Ovary (tissue), 9 donors: ENCODE results near the gene ATP7B. TPM values are rescaled to one million over a fixed set of nuclear protein-coding genes. Genes with fewer than 3 reads are reported as not detected.

Source experiments
- DNase-seq, 5 donors: peaks; one replicate each; pipeline ENCODE4 v3.0.0-alpha.2; 2019 to 2020
- H3K27ac ChIP-seq, 2 donors: fragments of 200-600 bp; one replicate each; pipeline versions ENCODE4 v1.5.1 to v1.8.0; 2019 to 2022
- H3K27me3 ChIP-seq: fragments of 200-600 bp; one replicate; pipeline ENCODE4 v1.8.0; 2022
- H3K36me3 ChIP-seq: fragments of 200-600 bp; sonication (generic); one replicate; pipeline ENCODE4 v1.5.1; 2019
- H3K4me1 ChIP-seq: one replicate; pipeline ENCODE4 v1.8.1; 2013; ENCODE audit warnings: mild to moderate bottlenecking, moderate library complexity; ENCODE audit not compliant: insufficient read depth
- H3K4me3 ChIP-seq: fragments of 200-600 bp; sonication (generic); one replicate; pipeline ENCODE4 v1.5.1; 2017
- H3K9me3 ChIP-seq, 2 donors: fragments of 200-600 bp in 1 of 2; sonication (generic) in 1 of 2; one replicate each; pipeline versions ENCODE4 v1.5.1 to v1.8.1; 2013 to 2019; ENCODE audit warnings: mild to moderate bottlenecking in 1 of 2, moderate library complexity in 1 of 2
- CTCF ChIP-seq, 3 donors: fragments of 450-650 bp in 2 of 3; fragments of 200-600 bp in 1 of 3; IDR thresholded peaks; one replicate each; pipeline versions ENCODE4 v1.5.1 to v1.8.0; 2016 to 2022; ENCODE audit warnings: antibody characterized with exemption in 3 of 3, mild to moderate bottlenecking in 1 of 3
- EP300 ChIP-seq: sonication (generic); formaldehyde crosslinking; IDR thresholded peaks from one replicate; pipeline ENCODE4 v1.6.1; 2017; ENCODE audit warnings: antibody characterized with exemption
- POLR2A ChIP-seq: fragments of 450-650 bp; IDR thresholded peaks from one replicate; pipeline ENCODE4 v1.6.1; 2017; ENCODE audit warnings: antibody characterized with exemption, mild to moderate bottlenecking, moderate library complexity
- WGBS, 3 donors: extraction: QIAGEN DNeasy Blood & Tissue Kit in 1 of 3; methylation state at CpG; one replicate each; pipeline versions ENCODE4 v1.1.5 to v1.1.7; 2013 to 2017; 5-methylcytosine and 5-hydroxymethylcytosine counted together
- intact Hi-C, 4 donors: fragments of 100-400 bp; cut with DNase I; formaldehyde crosslinking; loops; one replicate each; pipeline versions ENCODE4 v1.11.0 to v1.15.1; 2022 to 2023
- polyA plus RNA-seq, 2 donors: library from polyadenylated mRNA; stranded (reverse); fragments of 200-250 nt in 1 of 2; fragments of 350-450 nt in 1 of 2; fragmentation: Illumina TruSeq in 1 of 2; extraction: RNeasy Lipid Tissue Mini Kit (QIAGEN cat#74804) in 1 of 2; gene quantifications; one replicate each; pipeline ENCODE4 v1.2.3, GENCODE V29; 2013 to 2014
- total RNA-seq, 7 donors: library from RNA; depleted of rRNA in 2 of 7; stranded (reverse); fragments of >200 nt in 2 of 7; fragmentation: NEBNext Ultra II Directional in 3 of 7; extraction: Animal tissue kit (Norgen Biotek cat#: 25700) in 3 of 7; gene quantifications; one replicate each; pipeline versions ENCODE4 v1.1.0 to v1.2.4, GENCODE V29; 2016 to 2023
- donor health status: DM: no; HTN: no; CAD: no; lungs with moderate emphysema.
- donor health status: DM: no; HTN: no; CAD: no.
- donor health status: Bipolar disorder and iron deficiency.
- donor health status: DM: yes; HTN: yes; CAD: no.
- donor health status: DM: no; HTN: no; CAD: no.
- donor health status: DM: yes; HTN: yes; CAD: no.

ATP7B gene
- total and polyA plus RNA-seq, 9 donors = 2.9 to 7.3 (median 5.1) TPM

GRCh38 chr13:51926528-51926885 lies 84.7 kb downstream of the ATP7B start:
- no peaks in the 10 kb centered on the region for H3K9me3 ChIP-seq
- TF ChIP-seq CTCF (IDR thresholded peaks at IDR 0.05) (no peak), EP300 (no peak), POLR2A (no peak)
- intact Hi-C loops = no loop called here
- no peak overlapping the region for H3K4me3 ChIP-seq
- no peak overlapping the region for H3K27ac ChIP-seq
- no peak for DNase-seq
- no peaks in the 10 kb centered on the region for H3K4me1 ChIP-seq
- H3K36me3 ChIP-seq = no peaks in the 10 kb centered on the region
- WGBS, 3 donors = 88 to 93% (median 91%) methylated on average over 6 of the region's 6 CpGs
- no peaks in the 10 kb centered on the region for H3K27me3 ChIP-seq

GRCh38 chr13:51925865-51926527 lies 85.3 kb downstream of the ATP7B start:
- H3K36me3 ChIP-seq = no peaks in the 10 kb centered on the region
- no peak overlapping the region for H3K4me3 ChIP-seq
- H3K27ac ChIP-seq = no peak overlapping the region
- H3K27me3 ChIP-seq = no peaks in the 10 kb centered on the region
- DNase-seq = no peak
- no peaks in the 10 kb centered on the region for H3K9me3 ChIP-seq
- TF ChIP-seq EP300 (no peak), POLR2A (no peak), CTCF (IDR thresholded peaks at IDR 0.05) (no peak)
- intact Hi-C loops = no loop called here
- WGBS, 3 donors = 71 to 92% (median 78%) methylated on average over 5 of the region's 5 CpGs
- H3K4me1 ChIP-seq = no peaks in the 10 kb centered on the region

GRCh38 chr13:51924756-51925544 lies 86.3 kb downstream of the ATP7B start:
- H3K27ac ChIP-seq = no peak overlapping the region
- no peaks in the 10 kb centered on the region for H3K4me1 ChIP-seq
- H3K36me3 ChIP-seq = no peaks in the 10 kb centered on the region
- H3K9me3 ChIP-seq = no peaks in the 10 kb centered on the region
- no peak for DNase-seq
- H3K27me3 ChIP-seq = no peaks in the 10 kb centered on the region
- intact Hi-C loops = no loop called here
- TF ChIP-seq EP300 = no peak
- TF ChIP-seq CTCF (IDR thresholded peaks at IDR 0.05) = no peak
- no peak overlapping the region for H3K4me3 ChIP-seq
- 83 to 90% (median 87%) methylated on average over 9 of the region's 9 CpGs for WGBS, 3 donors

- H3K4me1 ChIP-seq = no peaks in the 10 kb centered on the region
- no peaks in the 10 kb centered on the region for H3K27me3 ChIP-seq
- no peak overlapping the region for H3K4me3 ChIP-seq
- no peaks in the 10 kb centered on the region for H3K9me3 ChIP-seq
- no peaks in the 10 kb centered on the region for H3K36me3 ChIP-seq
- DNase-seq = no peak
- H3K27ac ChIP-seq = no peak overlapping the region
- 91 to 94% (median 93%) methylated on average over 3 of the region's 3 CpGs for WGBS, 3 donors
- TF ChIP-seq CTCF (IDR thresholded peaks at IDR 0.05) (no peak), EP300 (no peak), POLR2A (no peak)
- intact Hi-C loops = no loop called here
Observed at GRCh38 chr13:51923983-51924539, 87.2 kb downstream of the ATP7B start.
